NCI-H2171 (cell line): ENCODE results near the gene KCNJ6.

Experiments
- DNase-seq: peaks from one replicate; lab custom pipeline; 2025; lab: John Stamatoyannopoulos, UW

The KCNJ6 gene

DNA sequence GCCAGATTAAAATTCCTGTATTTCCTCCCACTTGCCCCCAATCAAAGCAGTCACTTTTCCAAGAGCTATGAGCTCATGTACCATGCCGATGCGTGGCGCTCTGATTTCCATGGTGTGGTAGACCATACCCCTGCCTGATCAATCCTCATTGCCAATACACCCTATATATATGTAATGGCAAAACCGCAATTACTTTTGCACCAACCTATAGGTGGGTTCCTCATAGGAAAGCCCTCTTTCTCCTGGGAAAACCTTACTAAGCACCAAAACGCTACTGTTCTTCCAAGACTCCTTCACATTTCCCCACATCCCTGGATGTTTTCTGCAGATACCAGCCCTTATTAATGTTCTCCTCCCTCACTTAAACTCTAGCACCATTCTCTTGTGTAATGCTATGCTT lies 11.0 kb downstream of the KCNJ6 start:
- DNase-seq, result no peak

DNA sequence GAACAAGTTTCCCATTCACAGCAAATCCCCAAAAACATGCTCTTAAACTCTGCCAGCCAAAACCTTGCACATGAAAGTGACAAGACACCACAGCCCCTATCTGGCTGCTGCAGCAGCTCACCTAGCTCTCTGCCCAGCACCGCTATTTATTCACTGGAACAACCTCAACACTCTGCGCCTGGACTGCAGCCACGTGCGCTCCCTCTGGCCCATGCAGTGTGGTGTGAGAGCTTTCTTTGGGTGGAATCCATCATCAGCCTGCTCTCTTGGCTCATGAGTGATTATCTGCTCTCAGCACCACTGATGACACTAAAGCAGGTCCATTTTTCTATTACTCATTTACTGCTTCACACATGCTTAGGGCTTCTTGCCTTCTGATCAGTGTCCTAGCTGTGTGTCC lies 11.4 kb downstream of the KCNJ6 start:
- no peak for DNase-seq

DNA sequence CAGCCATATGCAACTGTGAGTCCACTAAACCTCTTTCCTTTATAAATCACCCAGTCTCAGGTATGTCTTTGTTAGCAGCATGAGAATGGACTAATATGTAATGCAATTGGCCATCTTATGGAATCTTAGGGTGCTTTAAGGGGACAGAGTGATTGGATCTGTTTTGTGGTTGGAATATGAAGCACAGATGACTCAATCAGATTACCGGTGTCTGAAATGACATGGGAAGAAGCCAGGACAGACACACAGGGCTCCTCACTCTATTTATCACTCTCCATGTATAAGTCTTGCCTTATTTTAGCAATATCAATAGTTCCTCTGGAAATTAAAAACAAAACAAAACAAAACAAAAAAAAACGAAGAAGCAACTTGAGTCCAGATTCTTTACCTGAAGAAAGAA lies 12.9 kb downstream of the KCNJ6 start:
- no peak for DNase-seq

DNA sequence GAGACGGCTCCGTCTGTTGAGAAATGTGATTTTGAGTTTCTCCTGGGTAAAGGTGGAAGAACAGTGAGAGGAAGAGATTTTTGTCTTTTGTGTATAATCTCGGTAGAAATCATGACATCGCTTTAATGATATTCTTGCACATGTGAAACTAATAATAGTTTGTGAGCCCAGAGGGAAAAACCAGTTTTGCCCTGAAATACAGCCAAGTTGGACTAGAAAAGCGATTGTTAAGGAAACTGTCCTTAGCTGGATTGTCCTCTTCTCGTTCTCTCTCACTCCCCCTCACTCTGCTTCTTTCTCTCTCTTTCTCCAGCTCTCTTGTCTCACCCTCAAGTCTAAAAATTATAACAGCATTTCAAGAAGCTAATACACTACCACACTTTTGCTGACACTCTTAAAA lies 17.1 kb downstream of the KCNJ6 start:
- DNase-seq, result no peak

DNA sequence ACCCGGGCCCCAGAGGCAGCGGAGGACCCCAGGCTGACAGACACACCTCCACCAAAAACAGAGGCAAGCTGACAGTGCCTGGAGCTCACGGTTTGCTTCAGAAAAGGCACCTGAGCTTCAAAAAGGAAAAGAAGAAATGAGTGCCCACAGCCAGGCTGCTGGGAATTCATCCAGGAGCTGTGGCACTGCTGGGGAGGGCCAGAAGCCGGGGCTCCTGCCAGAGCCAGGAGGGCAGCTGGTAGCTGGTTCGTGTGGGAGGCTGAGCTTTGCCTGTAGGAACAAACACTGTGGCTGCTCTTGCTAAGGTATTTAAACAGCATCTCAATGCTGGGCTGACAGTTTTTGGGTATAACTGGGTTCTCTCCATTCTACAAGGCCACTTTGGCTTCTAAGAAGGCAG lies 19.5 kb downstream of the KCNJ6 start:
- DNase-seq, result no peak

DNA sequence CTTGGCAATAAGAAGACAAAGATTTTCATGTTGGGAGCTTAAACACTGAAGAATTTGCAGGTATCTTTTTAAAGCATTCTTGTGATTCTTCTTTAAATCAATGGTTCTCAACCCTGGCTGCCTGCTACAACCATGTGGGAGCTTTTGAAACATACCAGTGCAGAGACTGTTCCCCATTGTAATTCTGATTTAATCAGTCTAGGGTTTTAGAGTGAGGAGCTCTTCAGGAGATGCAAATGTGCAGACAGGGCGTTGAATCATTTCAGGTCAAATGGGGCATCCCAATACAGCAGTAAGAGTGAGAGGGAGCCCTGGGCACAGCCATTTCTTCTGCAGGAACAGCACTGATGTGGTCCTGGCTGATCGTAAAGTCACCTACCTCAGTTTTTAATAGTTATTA lies 24.3 kb downstream of the KCNJ6 start:
- DNase-seq, result no peak

DNA sequence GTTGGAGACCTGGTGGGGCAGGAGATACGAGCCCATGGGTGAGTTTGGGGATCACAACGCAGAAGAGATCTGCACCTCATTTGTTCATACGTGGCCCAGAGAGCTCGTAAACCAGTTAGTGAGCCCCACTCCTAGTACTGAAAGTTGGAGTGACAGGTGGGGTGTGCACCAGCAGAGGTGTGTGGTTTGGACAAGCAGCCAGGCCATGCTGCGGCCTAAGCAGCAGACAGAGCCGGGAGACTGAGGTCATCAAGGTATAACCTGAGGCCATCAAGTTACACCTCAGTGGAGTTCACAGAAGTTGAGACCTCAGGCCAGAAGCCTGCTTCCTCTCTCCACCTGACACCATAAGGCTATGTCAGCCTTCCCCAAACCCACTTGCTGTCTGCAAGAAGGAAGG lies 27.6 kb downstream of the KCNJ6 start:
- DNase-seq, result no peak

DNA sequence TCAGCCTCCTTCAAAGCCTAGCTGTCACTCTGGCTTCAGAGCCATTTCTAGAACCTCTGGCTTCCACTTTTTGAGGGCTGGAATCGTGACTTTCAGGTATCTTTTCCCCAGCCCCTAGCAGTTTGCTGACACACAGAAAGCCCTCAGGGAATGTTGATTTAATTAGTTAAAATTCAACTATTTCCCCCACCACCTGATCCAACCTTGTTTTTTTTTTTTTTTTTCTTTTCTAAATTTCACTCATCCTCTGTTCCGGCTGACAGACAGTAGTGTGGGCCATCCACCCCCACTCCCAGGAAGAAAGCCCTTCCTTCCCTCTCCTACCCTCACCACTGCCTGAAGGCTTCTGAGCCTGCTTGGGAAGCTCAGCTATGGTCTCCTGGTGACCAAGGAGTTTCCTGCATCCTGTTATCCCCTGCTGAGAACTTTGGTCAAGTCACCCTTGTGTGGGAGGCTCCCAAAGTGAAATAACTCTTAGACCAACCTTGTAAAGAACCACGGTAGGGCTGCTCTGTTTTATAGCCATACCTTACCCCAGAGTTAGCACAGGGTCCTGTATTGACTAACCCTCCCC lies 29.4 kb downstream of the KCNJ6 start:
- no peak for DNase-seq

DNA sequence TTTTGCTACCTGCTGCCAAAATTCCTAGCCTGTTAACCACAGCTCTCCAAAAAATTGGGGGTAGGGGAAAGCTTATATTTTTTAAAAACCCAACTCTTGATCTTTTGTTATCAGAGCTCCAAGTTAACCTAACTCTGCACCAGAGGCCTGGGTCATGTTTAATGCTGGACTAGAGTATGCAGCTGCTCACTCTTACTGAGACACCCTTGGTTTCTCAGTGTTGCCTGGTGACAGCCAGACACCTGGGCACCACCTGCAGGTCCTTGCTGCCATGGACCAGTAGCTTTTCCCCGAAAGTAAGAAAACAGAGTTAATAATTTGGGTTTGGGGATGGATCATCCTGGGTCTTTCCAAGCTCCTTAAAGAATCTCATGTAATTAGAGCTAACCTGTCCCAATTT lies 30.1 kb downstream of the KCNJ6 start:
- no peak for DNase-seq

DNA sequence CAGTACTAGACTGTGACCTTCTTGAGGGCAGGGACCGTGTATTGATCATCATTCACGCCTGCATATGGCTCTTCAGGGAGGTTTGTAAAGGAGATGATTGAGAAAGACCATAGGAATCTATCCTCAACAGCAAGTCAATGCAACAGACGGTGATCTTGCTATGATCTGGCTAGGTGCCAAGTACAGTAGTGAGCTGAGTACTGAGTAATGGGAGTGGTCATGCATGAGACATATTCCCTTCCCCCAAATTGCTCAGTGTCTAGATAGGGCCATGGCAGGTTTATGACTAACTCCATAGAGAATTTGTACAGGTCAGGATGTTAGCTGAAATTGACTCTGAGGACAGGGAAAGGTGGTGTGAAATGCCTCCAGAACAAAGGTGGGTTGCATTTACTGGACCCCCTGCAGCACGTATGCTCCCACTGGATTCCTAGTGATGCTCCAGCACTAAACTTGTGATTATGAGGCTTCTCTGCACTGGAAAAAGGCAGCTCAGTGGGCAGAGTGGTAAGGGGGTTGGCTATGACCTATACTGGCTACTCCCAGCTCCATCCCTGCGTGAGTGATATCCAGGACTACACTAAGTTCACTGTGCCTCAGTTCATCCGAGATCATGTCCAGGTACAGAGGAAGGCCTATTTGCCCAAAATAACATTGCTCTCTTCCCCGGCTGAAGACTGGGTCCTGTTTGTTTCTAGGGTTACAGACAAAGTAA lies 37.2 kb downstream of the KCNJ6 start:
- DNase-seq, result peak; percentile 90

DNA sequence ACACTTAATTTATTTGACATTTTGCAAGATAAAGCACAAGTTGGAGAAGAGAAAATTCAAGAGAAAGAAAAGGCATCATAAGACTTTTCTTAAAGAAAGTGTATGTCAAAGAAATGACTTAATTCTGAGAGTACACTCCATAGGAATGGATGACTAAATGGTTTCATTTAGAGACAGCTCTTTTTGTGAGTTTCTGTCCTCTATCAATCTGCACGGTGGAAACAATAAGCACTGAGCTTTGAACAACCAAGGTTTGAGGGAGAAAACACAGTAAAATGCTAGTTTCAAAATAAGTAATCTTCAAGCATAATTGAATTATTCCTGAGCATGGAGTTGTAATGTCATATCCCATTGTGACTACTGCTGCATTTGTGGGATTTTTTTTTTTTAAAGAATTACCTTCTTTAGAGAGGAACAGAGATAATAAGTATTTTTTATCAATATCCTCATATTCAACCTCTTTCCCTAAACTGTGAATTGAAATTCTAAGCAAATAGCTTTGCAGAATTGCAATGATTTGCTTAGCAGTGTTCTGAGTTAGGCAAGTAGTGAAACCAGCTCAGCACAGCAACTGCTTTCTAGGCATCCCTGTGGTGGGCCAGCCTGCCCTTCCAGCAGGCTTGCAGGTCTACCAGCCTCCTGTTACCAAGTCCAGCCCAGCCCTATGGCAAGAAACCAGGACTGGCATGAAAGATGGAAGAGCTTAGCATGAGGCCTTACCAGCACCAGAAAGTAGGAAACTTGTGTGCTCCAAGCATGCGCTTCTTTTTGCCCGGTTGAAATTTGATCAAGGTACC lies 38.2 kb downstream of the KCNJ6 start:
- DNase-seq, result no peak

DNA sequence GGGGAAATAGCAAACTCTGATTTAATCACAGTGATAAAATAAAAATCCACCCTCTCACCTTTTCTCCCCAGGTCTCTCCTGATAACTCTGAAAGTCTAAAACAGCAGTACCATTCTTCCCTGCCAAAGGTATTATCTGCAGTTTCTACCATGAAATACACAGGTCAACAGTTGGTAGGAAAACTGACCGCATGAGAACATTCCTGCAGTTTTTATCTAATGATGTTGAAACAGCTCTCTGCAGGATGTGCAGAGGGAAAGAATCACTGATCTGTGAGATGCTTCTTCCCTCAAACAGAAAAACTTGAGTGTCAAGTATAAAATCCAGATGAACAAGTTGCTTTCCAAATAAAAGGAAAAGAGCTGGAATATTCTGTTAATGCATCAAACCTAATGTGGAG lies 39.1 kb downstream of the KCNJ6 start:
- no peak for DNase-seq

DNA sequence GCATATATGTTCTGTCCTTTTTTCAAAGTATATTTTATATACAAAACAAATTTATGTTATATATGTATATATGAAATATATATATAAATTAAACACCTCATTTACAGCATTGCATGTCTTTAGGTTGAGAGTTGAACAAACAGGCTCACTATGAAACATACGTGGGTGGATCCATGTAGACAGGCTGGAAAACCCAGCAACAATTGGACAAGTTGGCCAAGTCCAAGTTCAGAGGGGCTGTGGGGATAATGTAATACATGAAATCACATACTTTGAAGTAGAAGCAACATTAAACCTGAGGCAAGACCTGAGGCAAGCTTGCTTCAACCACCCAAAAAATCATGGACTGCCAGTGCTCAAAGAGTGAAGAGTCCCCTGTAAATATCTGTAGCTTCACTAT lies 39.7 kb downstream of the KCNJ6 start:
- DNase-seq, result no peak

DNA sequence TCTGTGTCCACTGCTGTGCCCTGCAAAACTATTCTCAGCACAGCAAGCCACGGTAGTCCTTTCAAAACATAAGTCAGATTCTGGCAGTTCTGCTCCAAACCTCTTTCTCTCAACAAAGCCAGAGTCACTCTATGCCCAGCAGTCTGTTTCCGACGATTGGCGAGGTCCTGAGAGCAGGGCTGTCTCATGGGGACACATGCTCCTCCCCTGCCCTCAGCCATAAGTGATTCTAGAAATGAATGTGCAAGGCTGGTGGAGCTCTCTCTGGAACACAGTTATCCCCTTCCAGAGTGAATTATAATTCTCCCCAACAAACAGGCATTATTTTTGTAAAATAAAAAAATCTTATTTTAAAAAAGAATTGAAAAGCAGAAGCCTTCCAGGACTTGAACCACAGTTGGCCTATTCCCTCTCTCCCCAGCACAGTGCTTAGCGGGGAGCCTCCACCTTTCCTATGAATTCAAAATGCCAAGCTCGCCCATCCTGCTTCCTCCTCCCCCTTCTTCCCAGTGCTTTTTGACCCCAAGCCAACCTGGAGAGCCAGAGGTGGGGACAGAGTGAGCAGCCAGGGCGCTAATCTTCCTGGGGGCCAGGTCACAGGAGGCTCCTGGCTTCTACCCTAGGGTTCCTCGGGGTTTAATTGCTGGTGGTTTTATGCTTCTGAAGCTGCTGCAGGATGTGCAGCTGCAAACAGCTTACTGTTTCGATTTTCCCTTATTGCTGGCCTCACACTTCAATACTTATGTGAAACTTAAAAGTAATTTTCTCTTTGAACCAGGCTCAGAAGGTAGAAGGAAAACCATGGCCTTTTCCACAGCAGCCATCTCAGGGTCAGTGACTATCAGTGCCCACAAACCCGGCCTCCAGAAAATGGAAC lies 41.1 kb downstream of the KCNJ6 start:
- DNase-seq, result no peak

DNA sequence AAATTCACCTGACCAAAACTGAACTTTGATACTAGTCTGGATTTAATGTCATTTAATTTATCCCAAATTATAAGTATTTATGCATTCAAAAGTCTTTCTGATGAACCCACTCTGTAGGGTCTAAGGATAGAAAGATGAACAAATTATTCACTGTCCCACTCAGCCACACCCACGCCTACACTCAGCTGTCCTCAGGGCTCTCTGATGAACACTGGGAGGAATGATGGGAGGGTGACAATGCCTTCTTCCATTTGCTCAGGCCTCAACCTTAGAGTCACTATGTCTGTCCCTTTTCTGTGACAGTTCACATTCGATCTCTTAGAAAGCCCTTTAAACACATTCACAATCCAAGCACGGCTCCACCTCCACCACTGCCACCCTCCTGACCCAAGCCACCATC lies 41.8 kb downstream of the KCNJ6 start:
- DNase-seq, result no peak

DNA sequence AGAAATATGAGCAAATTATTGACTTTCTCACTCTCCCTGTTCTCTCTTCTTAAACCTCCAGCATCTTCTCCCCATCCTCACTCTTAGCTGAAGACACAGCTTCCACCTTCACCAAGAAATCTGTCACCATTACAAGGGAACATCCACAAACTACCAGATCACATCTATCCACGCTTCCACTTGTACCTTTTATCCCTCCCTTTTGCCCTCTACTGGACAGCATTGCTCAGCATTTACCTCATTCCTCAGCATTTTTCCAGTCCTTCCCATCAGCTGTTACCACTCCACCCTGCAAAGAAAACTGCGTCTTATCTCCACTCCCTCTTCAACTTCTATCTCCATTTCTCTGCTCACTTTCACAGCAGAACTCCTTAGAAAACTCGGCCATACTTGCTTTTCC lies 42.6 kb downstream of the KCNJ6 start:
- no peak for DNase-seq

DNA sequence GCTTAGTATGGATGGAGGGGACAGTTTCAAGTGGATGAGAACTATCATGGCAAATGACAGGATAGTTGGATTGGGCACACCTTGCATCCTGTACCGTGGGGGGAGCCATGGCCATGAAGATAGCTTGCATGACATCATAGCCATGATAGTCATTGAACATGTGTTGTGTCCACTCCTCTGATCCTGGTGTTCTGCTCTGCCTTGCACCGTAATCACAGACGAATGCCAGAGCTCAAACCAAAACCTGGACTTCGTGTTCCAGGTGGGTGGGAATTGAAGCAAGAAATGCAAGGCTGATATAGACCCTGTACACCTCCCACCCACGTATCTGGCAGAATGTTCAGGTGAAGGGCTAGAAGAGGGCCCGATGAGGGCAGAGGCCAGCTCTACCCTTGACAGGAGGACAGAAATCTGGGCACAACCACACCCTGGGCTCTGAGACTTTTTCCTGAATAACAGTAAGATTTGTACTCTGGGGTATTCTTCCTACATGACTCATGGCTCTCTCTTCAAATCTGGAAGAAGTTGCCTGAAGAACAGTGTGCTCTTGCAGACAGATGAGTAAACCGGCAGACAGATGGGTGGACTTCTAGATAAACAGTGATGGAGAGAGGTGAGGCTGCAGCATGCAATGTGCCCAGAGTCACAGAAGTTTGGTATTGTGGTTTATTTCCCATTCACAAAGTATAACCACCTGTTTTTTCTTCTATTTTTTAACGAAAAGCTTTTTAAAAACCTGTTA lies 45.0 kb downstream of the KCNJ6 start:
- DNase-seq, result no peak

DNA sequence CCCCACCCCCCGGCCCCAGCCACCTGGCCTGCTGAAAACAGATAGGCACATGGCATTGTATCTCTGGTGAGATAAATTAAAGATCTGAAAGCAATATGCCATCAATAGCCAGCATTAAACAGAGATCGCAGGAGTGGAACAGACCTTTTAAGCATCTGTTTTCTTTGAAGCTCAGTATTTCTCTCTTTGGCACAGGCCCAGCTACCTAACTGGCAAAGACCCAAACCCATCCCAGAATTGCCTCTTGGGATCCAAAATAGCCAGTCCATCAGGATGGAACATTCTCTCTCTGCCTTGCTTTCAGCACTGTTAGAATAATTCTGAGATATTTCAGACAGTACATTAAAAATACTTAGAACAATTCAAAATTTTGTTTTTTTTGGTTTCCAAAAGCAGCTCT lies 46.0 kb downstream of the KCNJ6 start:
- DNase-seq, result peak; percentile 77

DNA sequence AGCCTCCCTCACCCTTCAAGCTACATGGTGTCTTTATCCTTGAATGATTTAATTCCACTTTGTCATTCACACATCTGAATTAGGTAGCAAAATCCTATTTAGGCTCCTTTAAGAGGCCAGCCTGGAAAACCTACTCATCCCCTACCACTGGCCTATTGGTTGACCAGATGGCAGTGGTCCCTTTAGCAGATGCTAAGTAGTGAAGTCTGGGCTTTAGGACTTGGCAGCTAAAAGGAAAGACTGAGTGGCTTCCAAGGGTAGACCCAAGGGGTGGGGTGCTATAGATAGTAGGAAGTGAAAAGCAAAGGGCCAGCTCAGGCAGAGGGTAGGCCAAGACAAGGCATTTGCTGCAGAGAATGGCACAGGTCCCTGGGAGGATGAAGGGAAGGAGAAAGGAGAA lies 46.6 kb downstream of the KCNJ6 start:
- no peak for DNase-seq

DNA sequence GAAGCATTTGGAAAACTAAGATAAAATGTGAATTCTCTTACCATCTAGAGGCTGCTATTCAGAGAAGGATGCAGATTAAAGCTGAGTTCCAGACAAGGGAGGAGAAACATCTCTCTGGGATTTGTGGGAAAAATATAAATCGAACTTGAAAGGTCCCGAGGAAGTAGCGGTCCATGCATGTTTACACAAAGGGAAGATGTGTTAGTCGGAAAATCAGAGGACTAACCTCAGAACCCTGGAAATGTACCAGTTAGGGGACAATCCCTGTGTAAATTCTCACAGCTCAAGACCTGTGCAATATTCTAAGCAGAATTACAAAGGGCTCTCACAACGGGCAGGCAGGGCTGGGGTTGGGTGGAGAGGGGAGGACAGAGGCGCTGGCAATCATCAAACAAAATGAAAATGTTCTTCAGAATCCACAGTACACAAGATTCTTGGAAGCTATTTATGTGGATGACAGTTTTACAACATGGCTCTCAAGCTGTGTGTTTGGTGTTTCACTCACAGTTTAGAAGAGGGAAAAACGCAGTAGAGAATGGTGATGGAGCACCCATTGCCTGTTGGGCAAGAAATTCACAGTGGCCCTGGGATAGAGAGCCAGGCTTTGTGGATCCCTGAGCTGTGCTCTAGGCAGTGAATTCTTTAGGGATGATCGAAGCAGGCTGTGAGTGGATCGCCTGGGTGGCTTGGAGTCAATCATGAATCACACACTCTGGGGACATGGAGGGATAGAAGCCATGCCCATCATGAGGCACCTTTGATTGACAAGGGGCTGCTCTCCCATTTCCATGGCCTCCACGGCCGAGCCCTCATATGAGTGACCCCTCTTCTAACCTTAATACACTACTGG lies 47.6 kb downstream of the KCNJ6 start:
- no peak for DNase-seq

DNA sequence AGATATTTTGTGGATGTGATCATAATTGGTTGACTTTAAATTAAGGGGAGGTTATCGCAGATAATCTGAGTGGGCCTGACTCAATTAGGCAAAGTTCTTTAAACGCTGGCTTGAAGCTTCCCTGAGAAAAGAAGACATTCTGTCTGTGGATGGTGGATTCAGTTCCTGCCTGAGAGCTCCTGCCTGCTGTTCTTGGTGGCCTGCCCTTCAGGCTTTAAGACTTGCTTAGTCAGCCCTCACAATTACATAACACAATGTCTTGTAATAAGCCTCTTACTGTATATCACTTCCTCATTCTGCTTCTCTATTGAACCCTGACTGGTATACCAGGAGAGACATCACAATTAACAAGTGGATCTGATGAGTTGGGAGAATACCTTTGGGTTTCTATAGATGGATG lies 50.2 kb downstream of the KCNJ6 start:
- DNase-seq, result no peak
